DMS53 (cell line): ENCODE measurements around the gene N4BP3.

Experiments used
- DNase-seq: peaks from one replicate; lab custom pipeline; 2025; lab: John Stamatoyannopoulos, UW

Gene N4BP3

GRCh38 chr5:178103612-178104011 lies 9.7 kb upstream of the N4BP3 start:
- DNase-seq, result no peak

- no peak for DNase-seq
Measured at GRCh38 chr5:178104492-178104891, 8.8 kb upstream of the N4BP3 start.

GRCh38 chr5:178106086-178106485 lies 7.2 kb upstream of the N4BP3 start:
- no peak for DNase-seq

DNA sequence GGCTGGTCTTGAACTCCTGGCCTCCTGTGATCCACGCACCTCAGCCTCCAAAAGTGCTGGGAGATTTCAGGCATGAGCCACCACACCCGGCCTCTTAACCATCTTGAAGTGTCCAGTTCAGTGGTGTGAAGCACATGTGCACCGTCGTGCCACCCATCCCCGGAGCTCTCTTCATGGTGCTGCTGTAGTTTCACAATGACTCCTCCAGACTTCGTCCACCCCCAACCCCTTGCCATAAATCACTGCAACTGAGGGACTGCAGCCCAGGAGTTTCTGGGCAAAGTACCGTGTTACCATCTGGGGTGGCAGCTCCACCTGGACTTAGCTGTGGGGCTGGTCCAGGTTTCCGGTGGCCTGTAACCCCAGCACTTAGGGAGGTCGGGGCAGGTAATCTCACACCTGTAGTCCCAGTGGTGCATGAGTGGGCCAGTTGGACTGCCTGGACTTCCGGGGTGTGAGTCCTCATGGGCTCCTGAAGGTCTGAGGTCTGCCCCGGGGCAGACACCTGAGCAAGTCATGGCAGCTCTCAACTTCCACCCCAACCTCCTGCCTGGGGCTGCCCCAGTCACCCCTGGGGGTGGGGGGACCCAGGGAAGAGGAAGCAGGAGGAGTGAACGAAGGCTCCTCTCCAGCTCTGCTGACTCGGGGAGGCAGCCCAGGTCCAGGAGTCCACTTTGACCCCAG lies 6.6 kb upstream of the N4BP3 start:
- no peak for DNase-seq

DNA sequence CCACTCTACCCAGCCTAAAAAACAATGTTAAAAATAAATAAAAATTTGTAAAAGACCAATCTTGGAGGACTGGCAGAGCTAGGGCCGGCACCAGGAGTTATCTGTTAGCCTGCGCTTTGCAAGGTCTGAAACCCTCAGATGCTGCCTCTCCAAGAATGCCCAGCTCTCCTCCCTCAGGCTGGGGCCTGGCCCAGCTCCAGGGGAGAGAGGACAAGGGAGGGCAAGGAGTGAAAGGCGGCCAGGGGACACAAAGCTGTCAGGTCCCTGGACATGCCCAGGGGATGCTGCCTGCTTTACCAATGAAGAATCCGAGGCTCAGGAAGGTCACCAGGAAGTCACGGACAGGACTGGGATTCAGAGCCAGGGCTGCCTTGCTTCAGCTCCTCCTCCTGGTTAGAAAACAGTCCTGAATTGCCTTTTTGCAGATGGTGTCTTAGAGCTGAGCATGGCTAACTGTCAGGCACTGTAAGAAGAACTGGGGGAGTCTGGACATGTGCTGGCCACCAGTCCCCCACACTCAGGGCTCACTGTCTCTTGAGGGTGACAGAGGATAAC lies 5.5 kb upstream of the N4BP3 start:
- DNase-seq, result no peak

DNA sequence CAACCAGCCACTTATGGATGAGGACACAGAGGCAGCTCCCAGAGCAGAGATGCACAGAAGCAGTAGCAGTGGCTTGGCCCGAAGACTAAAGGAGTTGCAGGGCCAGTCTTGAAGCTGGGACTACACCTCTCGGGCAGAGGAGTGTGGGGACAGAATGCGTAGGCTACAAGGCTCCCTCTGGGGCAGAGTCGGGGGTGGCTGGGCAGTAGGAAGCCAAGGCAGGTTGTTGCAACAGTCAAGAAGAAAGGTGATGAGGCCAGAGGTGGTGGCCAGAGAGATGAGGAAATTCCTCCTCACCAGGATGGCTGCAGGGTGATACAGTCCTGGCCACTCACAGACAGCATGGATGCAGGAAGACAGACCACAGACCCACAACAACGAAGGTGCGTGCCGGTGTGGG lies 4.9 kb upstream of the N4BP3 start:
- DNase-seq, result no peak

DNA sequence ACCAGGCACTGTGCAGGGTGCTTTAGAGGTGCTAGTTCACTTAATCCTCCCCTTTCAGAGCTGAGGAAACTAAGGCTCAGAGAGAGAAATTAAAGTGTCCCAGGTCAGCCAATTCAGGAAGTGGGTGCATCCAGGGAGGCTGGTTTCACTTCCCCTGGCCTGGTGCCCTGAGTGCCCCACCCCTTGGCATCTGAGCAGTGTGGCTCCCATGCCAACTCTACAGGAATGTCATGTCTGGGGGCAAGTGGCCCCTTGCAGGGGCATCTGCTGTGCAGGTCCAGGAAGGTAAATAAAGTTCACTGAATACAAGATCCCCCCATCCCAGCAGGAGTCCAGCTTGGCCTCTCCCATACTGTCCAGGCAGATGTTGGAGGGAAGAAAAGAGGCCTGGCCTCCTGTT lies 4.4 kb upstream of the N4BP3 start:
- no peak for DNase-seq

DNA sequence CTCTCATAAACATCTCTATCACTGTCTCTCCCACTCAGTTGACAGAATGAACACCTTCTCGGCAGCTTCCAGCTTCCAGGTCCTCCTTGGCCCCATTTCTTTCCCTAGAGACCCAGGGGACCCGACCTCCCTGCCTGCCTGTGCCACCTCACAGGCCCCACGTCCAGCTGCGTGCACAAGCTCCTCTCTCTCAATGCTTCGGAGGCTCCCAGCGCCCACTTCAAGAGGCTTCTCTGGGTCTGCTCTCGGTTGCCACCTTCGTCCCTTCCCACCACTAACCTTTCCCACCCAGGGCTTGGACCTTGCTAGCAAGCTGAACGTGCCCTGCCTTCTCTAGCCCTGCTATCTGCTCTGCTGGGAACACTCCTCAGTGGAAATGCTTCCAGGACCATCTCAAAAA lies 2.8 kb upstream of the N4BP3 start:
- DNase-seq, result no peak

- peak; percentile 26 for DNase-seq
Measured at GRCh38 chr5:178111925-178112324, 1.4 kb upstream of the N4BP3 start.

GRCh38 chr5:178112545-178112944 lies 787 bp upstream of the N4BP3 start:
- no peak for DNase-seq

DNA sequence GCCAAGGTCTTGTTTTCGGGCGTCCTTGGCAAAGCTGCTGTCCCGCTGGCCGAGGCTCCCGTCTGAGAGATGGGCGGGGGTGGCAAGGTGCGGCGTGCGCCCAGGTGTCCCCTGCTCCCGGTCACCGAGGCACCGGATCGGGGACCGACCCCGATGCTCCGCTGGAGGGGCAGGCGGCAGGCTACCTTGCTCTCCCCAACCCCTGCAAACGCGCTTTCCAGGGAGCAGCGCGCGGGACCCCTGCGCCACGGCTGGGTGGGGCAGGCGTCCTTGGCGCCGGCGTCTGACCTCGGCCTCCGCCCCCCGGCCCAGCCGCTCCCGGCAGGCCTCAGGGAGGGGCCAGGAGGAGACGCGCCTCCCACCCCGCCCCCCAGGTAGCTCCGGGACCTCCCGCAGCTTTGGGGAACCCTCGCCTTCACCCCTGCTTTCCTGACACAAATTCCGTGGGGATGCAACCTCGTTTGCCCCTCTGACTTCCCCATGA lies 551 bp downstream of the N4BP3 start:
- DNase-seq, result no peak

DNA sequence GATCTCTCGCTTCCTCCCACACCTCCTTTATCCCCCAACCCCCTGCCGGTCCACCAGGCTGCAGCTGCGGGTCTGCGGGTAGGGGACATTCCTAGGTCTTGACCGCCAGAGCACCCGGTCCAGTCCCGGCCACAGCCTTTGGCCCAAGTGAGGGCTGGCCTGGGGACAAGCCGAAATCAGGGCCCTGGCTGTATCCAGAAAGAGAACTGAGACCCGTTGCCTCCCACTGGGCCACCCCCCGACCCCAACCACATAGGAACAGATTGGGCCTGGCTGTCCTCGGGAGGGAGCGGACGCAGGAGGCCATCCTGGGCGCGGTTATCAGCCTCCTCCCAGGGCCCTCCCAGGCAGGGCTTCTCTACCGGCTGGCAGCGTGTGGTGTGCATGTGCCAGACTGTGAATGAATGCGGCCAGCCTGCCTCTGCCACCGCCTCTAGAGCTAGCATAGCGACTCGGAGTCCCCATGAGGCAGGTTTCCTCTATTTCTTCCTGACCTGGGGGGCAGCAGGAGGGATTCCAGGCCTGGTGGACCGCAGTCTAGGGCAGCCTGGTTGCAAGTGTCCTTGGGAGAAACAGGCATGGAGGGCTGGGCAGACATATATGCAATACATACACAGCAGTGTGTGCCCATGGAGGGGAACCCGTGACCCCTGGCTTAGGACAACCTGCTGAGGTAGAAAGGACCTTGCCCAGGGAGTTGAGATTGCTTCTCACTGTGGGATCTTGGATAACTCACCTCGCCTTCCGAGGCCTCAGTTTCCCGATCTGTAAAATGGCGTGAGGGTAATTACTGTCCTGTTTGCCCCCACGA lies 1.2 kb downstream of the N4BP3 start:
- DNase-seq, result peak; percentile 66

DNA sequence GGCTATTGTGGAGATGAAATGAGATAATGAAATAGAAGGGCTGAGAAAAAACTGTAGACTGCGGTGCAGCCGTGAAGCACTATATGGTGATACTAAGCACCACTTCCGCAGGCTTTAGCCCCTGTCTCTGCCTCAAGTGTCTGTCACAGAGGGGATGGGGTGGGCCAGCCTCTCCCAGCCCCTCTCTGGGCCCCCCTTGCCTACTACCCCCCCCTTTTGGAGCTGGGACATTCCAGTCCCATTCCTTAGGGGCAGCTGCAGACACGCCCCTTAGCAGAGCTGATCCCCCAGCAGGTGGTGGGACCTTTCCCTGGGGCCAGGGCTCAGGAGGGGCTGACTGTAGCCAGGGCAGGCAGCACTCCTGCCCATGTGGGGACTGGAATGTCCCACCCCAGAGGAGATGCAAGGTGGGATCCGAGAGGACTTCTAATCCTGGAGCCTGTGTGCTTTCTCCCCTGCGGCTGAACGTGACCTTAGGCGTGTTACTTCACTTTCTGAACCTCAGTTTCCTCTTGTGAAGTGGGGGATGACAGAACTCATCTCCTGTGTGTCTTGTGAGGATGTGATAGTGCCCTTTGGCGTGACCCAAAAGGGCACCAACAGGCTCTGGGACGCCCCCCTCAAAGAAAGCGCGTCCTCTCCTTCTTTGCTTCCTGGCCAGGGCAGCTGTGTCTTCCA lies 1.9 kb downstream of the N4BP3 start:
- DNase-seq, result no peak

GRCh38 chr5:178115814-178116142 lies 2.4 kb downstream of the N4BP3 start:
- DNase-seq, result no peak

DNA sequence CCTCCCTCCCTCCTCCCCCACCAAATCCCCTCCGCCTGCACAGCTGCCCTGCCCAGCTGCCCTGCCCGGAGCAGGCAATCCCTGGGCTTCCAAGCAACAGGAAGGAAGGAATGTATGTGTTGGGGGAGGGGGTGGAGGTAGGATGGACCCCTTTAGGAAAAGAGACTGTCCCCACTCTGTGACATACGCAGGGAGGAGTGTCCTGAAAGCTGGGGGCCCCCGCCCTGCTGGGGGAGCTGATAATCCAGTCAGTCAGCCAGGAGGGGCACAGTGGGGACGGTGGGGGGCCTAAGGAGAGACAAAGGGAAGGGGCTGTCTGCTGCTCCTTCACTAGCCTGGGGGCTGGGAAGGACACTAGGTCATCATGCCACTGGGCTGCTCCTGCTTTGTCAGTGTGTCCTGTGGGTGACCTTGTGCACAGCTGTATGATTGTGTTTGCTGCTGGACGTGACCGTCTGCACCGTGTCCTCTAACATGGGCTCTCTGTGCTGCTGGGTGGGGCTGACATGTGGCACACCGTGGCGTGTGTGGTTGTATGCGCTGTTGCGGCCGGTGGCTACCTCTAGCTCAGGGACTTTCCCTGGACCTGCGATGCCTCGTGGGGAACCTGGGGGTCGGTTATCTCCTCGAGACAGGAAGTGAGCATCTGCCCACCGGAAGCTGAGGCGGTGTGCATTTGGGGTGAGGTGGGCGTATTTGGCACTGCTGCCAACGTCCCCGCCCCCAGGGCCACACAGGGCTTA lies 3.0 kb downstream of the N4BP3 start:
- DNase-seq, result peak; percentile 23

DNA sequence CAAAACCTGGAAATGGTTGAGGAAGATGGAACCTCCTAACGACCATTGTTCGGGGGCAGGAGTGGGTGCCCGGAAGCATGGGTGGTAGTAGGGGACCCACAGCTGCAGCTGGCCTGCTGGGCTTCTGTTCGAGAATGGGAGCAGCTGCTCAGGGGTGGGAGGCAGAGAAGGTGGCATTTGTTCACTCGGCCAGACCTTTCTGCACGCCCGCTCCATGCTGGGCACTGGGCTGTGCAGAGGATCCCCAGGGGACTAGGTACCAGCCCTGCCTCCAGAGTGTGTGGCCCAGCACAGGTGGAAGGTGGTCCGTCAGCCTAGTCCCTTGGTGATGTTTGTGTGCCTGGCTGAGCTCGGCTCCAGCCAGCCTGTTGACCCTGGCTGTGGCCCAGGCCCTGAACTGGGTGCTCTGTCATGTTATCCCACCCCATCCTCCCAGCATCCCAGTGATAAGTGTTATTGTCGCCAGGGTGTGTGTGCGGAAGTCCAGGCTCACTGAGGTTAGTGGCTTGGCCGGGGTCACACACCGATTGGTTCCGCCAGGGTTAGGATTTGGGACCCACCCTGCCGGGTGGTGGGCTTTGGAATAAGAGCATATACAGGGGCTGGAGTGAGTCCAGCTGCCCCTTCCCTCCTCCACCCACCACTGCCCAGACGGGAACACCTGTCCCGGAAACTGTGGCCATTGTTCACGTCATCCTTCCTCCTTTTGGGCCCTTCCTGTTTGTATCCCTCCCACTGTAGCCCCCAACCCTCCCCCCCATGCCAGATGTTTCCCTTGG lies 4.8 kb downstream of the N4BP3 start:
- DNase-seq, result no peak

DNA sequence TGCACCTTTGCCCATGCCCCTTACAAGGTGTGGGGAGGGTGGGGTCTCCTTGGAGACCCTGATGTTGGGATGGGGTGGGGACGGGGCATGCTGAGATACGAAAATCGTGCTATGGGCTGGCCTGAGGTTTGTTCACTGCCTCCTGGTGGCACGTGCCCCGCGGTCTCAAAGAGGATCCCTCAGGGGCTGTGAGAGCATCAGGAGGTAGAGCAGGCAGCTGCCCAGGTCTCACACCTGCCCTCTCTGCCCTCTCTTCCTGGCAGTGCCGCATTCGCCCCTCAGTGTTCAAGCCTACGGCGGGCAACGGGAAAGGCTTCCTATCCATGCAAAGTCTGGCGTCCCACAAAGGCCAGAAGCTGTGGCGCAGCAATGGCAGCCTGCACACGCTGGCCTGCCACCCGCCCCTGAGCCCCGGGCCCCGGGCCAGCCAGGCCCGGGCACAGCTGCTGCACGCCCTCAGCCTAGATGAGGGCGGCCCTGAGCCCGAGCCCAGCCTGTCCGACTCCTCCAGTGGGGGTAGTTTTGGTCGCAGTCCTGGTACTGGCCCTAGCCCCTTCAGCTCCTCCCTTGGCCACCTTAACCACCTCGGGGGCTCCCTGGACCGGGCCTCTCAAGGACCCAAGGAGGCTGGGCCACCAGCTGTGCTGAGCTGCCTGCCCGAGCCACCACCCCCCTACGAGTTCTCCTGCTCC lies 6.7 kb downstream of the N4BP3 start:
- DNase-seq, result no peak

DNA sequence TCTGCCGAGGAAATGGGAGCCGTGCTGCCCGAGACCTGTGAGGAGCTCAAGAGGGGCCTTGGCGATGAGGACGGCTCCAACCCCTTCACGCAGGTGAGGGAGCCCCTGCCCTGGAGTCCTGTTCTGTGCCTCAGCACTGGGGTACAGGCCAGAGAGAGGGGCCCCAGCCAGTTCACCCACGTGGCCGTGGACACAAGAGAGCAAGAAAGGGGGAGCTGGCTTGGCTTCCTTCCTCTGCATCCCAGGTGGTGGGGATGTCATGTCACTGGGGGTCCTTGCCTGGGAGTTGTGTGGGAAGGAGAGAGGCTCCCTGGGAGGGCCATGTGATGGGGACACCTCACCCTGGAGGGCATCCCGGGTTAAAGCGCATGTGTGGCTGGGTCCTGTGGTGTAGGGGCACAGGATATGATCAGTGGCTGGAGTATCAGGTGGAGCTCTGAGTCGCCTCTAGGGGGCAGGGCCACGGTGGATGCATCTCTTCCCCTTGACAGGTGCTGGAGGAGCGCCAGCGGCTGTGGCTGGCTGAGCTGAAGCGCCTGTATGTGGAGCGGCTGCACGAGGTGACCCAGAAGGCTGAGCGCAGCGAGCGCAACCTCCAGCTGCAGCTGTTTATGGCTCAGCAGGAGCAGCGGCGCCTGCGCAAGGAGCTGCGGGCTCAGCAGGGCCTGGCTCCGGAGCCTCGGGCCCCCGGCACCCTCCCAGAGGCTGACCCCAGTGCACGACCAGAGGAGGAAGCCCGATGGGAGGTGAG lies 7.5 kb downstream of the N4BP3 start:
- DNase-seq, result peak; percentile 99

DNA sequence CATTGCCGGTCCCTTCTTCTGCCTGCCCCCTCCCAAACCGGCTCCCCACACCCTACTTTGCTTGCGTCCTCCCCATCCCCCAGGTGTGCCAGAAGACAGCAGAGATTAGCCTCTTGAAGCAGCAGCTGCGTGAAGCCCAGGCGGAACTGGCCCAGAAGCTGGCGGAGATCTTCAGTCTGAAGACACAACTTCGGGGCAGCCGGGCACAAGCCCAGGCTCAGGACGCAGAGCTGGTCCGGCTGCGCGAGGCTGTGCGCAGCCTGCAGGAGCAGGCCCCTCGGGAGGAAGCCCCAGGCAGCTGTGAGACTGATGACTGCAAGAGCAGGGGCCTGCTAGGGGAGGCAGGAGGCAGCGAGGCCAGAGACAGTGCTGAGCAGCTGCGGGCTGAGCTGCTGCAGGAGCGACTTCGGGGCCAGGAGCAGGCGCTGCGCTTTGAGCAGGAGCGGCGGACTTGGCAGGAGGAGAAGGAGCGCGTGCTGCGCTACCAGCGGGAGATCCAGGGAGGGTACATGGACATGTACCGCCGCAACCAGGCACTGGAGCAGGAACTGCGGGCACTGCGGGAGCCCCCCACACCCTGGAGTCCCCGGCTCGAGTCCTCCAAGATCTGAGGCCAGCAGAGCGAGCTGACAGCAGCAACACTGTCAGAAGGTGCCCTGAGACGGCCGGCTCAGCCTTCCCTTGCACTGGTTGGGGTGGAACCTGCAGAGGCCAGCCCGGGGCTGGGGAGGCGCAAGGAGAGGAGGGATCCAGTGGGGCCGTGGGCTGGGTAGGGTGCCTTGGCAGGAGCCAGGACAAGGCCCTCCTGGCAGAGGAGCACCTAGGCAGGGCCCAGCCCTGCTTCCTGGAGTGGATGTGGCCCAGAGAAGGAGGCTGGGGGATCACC lies 8.3 kb downstream of the N4BP3 start:
- peak; percentile 78 for DNase-seq
